Heart right ventricle (tissue), 16 donors: ENCODE measurements around the gene ARMH2. TPM values are rescaled to one million over a fixed set of nuclear protein-coding genes. Genes with fewer than 3 reads are reported as not detected.

Source experiments
- ATAC-seq, 8 donors: fragments of 200-7000 bp; cut with Tn5 transposase; one replicate each; pipeline ENCODE4 v1.9.1; 2020; ENCODE audit warnings: mild to moderate bottlenecking in 8 of 8, moderate library complexity in 8 of 8, moderate number of reproducible peaks in 1 of 8
- DNase-seq, 2 donors: peaks; one replicate each; pipeline ENCODE4 v3.0.0-alpha.2; 2020
- H3K27ac ChIP-seq, 10 donors: fragments of 200-600 bp; sonication (generic) in 2 of 10; one replicate each; pipeline versions ENCODE4 v1.5.0 to v1.8.0; 2020 to 2022; ENCODE audit warnings: mild to moderate bottlenecking in 3 of 10
- H3K27me3 ChIP-seq, 7 donors: fragments of 200-600 bp; one replicate each; pipeline ENCODE4 v1.8.0; 2021 to 2022; ENCODE audit warnings: mild to moderate bottlenecking in 2 of 7
- H3K36me3 ChIP-seq, 9 donors: fragments of 200-600 bp; sonication (generic) in 1 of 9; one replicate each; pipeline versions ENCODE4 v1.5.0 to v1.8.0; 2020 to 2022; ENCODE audit warnings: mild to moderate bottlenecking in 2 of 9
- H3K4me1 ChIP-seq, 9 donors: fragments of 200-600 bp; sonication (generic) in 1 of 9; one replicate each; pipeline versions ENCODE4 v1.5.0 to v1.8.0; 2020 to 2022; ENCODE audit warnings: mild to moderate bottlenecking in 4 of 9
- H3K4me3 ChIP-seq, 10 donors: fragments of 200-600 bp; sonication (generic) in 2 of 10; one replicate each; pipeline versions ENCODE4 v1.5.0 to v1.8.0; 2020 to 2022; ENCODE audit warnings: mild to moderate bottlenecking in 7 of 10, moderate library complexity in 2 of 10
- H3K9me3 ChIP-seq, 11 donors: fragments of 200-600 bp in 10 of 11; sonication (generic) in 2 of 11; one replicate each; pipeline versions ENCODE4 v1.5.0 to v1.8.0; 2013 to 2022; ENCODE audit warnings: mild to moderate bottlenecking in 2 of 11, control low read depth in 1 of 11, moderate library complexity in 1 of 11
- WGBS, 2 donors: extraction: QIAGEN DNeasy Blood & Tissue Kit; methylation state at CpG; one replicate each; pipeline ENCODE4 v1.1.7; 2013; ENCODE audit warnings: inconsistent platforms in 1 of 2; 5-methylcytosine and 5-hydroxymethylcytosine counted together
- intact Hi-C, 10 donors: fragments of 100-400 bp; cut with DNase I; formaldehyde crosslinking; loops; one replicate each; pipeline versions ENCODE4 v1.11.1 to v1.14.2; 2022
- polyA plus RNA-seq, 2 donors: library from polyadenylated mRNA; stranded (reverse); fragments of 200-250 nt; gene quantifications; one replicate each; pipeline ENCODE4 v1.2.3, GENCODE V29; 2013
- total RNA-seq, 10 donors: library from RNA; stranded (reverse); fragmentation: NEBNext Ultra II Directional in 3 of 10; extraction: Animal tissue kit (Norgen Biotek cat#: 25700) in 3 of 10; gene quantifications; one replicate each; pipeline versions ENCODE4 v1.2.1 to v1.2.4, GENCODE V29; 2021 to 2023
- TF ChIP-seq, protein P1 (sequence below), 9 donors: fragments of 200-600 bp; sonication (generic) in 2 of 9; IDR thresholded peaks; one replicate each; pipeline versions ENCODE4 v1.5.0 to v1.8.0; 2021 to 2022; ENCODE audit warnings: antibody characterized with exemption in 9 of 9, mild to moderate bottlenecking in 5 of 9, moderate library complexity in 1 of 9
- donor health status: Arrhythmogenic right ventricular cardiomyopathy.
- donor health status: ischemic (EF 13 %, LVEDD 7.1; RV severe dilation, severe dysfunction).
- donor health status: healthy with polysubstance abuse.
- donor health status: DM: no; HTN: yes; CAD: no.
- donor health status: DM: no; HTN: no; CAD: no.
- donor health status: ischemic (EF 25% LVEDD 6.9; RV normal size, moderate dysfunction).
- donor health status: ischemic (EF 25% LVEDD 5.7; RV mildly dilated, moderate dysfunction).
- donor health status: healthy.
- donor health status: DM: yes; HTN: yes; CAD: no.
- donor health status: Ischemic cardiomyopathy.
- donor health status: ischemic (EF 35%, LVEDD 5.7; RV mildly dilated, moderate dysfunction).
- donor health status: nonischemic (EF 11% LVEDD 7.7; RV severe dilation, severe dysfunction).
- donor health status: DM: yes; HTN: yes; CAD: no.
- donor health status: PGD.
- donor health status: ischemic (EF 29% LVEDD 5.4; RV normal size, mild dysfunction).
- donor health status: nonischemic (EF 23%, LVEDD 6.1; RV moderate dilation, normal function).

The ARMH2 gene
- total and polyA plus RNA-seq, 12 donors: not detected

- H3K4me1 ChIP-seq: peaks cover 0 to 41% (median 10%) of the 10 kb centered on the region in 9 donors
- no peaks in the 10 kb centered on the region for H3K27me3 ChIP-seq
- H3K4me3 ChIP-seq: no peak overlapping the region
- H3K36me3 ChIP-seq: peaks cover 0 to 40% (median 2%) of the 10 kb centered on the region in 9 donors
- no peak for ATAC-seq
- H3K9me3 ChIP-seq: no peaks in the 10 kb centered on the region
- no peak overlapping the region for H3K27ac ChIP-seq
- intact Hi-C loops: loop anchor here in 4 of 10 donors (5.0 to 10.0 kb wide), 4 partner anchors 54 to 286 kb away; partner anchors contain the start of gene C6orf62 (in 2 of the 4)
- TF ChIP-seq, protein P1, sequence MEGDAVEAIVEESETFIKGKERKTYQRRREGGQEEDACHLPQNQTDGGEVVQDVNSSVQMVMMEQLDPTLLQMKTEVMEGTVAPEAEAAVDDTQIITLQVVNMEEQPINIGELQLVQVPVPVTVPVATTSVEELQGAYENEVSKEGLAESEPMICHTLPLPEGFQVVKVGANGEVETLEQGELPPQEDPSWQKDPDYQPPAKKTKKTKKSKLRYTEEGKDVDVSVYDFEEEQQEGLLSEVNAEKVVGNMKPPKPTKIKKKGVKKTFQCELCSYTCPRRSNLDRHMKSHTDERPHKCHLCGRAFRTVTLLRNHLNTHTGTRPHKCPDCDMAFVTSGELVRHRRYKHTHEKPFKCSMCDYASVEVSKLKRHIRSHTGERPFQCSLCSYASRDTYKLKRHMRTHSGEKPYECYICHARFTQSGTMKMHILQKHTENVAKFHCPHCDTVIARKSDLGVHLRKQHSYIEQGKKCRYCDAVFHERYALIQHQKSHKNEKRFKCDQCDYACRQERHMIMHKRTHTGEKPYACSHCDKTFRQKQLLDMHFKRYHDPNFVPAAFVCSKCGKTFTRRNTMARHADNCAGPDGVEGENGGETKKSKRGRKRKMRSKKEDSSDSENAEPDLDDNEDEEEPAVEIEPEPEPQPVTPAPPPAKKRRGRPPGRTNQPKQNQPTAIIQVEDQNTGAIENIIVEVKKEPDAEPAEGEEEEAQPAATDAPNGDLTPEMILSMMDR (IDR thresholded peaks at IDR 0.05): no peak
- DNase-seq: no peak
Observed at GRCh38 chr6:24778878-24779277, 19.8 kb downstream of the ARMH2 start.

DNA sequence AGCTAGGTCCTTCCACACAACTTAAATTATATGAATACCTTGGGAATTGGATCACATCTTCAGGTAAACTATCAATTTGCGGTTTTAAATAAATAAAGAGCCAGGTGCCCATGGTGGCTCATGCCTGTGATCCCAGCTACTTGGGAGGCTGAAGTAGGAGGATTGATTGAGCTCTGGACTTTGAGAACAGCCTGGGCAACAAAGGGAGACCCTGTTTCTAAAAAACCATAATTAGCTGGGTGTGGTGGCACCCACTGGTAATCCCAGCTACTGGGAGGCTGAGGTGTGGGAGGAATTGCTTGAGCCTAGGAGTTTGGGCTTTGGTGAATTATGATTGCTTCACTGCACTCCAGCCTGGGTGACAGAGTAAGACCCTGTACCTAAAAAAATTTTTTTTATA lies 20.6 kb downstream of the ARMH2 start:
- intact Hi-C loops: loop anchor here in 4 of 10 donors (5.0 to 10.0 kb wide), 4 partner anchors 53 to 287 kb away; partner anchors contain the start of gene C6orf62 (in 2 of the 4)

GRCh38 chr6:24777227-24777626 lies 21.5 kb downstream of the ARMH2 start:
- TF ChIP-seq, protein P1 (IDR thresholded peaks at IDR 0.05): no peak
- Histone ChIP-seq H3K9me3 (no peaks in the 10 kb centered on the region), H3K27ac (no peak overlapping the region), H3K4me1 (peaks cover 0 to 41% (median 10%) of the 10 kb centered on the region in 9 donors), H3K4me3 (no peak overlapping the region), H3K36me3 (peaks cover 0 to 25% (median 0%) of the 10 kb centered on the region in 9 donors), H3K27me3 (no peaks in the 10 kb centered on the region)
- intact Hi-C loops: loop anchor here in 4 of 10 donors (5.0 to 10.0 kb wide), 4 partner anchors 52 to 288 kb away; partner anchors contain the start of gene C6orf62 (in 2 of the 4)
- WGBS, 2 donors: 76 to 86% methylated on average over 1 of the region's 1 CpG
- DNase-seq: no peak
- no peak for ATAC-seq

More for the DNA sequence above, 20.6 kb downstream of the ARMH2 start:
- 95 to 96% methylated on average over 1 of the region's 1 CpG for WGBS, 2 donors
- H3K4me3 ChIP-seq: no peak overlapping the region
- ATAC-seq (no peak), DNase-seq (no peak)
- TF ChIP-seq, protein P1 (IDR thresholded peaks at IDR 0.05): no peak
- peaks cover 0 to 41% (median 10%) of the 10 kb centered on the region in 9 donors for H3K4me1 ChIP-seq
- no peak overlapping the region for H3K27ac ChIP-seq
- no peaks in the 10 kb centered on the region for H3K9me3 ChIP-seq
- peaks cover 0 to 34% (median 2%) of the 10 kb centered on the region in 9 donors for H3K36me3 ChIP-seq
- H3K27me3 ChIP-seq: no peaks in the 10 kb centered on the region

DNA sequence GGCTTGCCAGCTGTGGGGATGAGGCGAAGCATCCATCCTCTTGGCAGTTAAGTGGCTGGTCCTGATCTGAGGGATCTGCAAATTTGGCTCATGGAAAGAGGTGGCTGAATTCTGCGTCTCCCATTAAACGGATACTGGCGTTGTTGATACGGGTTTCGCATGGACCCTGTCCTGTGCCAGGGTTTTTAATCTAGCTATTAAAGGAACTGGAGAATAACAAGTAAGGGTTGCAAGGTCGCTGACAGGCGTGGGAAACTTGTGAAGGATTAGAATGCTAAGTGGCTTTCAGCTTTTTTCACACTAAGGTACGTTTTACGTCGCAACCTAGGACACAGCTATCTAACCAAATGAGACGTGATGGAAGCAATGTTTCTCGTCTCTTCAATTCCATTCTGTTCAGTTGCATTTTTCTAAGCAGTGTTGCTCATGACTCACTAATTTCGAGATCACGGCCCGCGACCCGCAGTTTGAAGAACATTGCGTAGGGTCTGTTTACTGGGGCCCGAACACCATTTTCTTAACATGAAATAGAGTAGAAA lies 23.1 kb downstream of the ARMH2 start:
- H3K4me3 ChIP-seq: peak overlapping the region; percentile 82 to 98 (median 91)
- DNase-seq: no peak
- TF ChIP-seq, protein P1 (IDR thresholded peaks at IDR 0.05): no peak
- H3K27ac ChIP-seq: peak overlapping the region in 9 of 10 donors; percentile 77 to 95 (median 91)
- intact Hi-C loops: loop anchor here in 5 of 10 donors (1.0 to 10.0 kb wide), 6 partner anchors 51 to 289 kb away; partner anchors contain the start of gene C6orf62 (in 2 of the 5)
- WGBS, 2 donors: 5 to 7% methylated on average over 20 of the region's 20 CpGs
- no peaks in the 10 kb centered on the region for H3K9me3 ChIP-seq
- H3K4me1 ChIP-seq: peaks cover 0 to 41% (median 10%) of the 10 kb centered on the region in 9 donors
- H3K36me3 ChIP-seq: peaks cover 0 to 8% (median 0%) of the 10 kb centered on the region in 9 donors
- peak in 3 of 8 donors; percentile 0 to 12 (median 2) for ATAC-seq
- H3K27me3 ChIP-seq: no peaks in the 10 kb centered on the region
